Caco-2 (cell line): Measurements from ENCODE around the gene SLC25A20. TPM values are rescaled to one million over a fixed set of nuclear protein-coding genes. Genes with fewer than 3 reads are reported as not detected.

Source experiments
- BruUV-seq: library from RNA; stranded (reverse); fragments of 400-500 nt; replicated peaks from 2 replicates; lab custom pipeline; 2021; lab: Mats Ljungman, UMichigan
- CTCF ChIA-PET: fragments of 300-600 bp; sonication (Branson Sonifier 250); formaldehyde crosslinking; loops from one replicate; lab custom pipeline; 2022; ENCODE audit warnings: antibody characterized with exemption; lab: Charles Lee
- POLR2A ChIA-PET: fragments of 300-600 bp; sonication (Branson Sonifier 250); formaldehyde crosslinking; loops from one replicate; lab custom pipeline; 2022; ENCODE audit warnings: antibody characterized with exemption; lab: Charles Lee
- DNase-seq, 2 experiments: peaks; one replicate each; pipeline versions ENCODE4 v3.0.0 to v3.0.0-alpha.2; 2020 to 2022
- H3K27me3 ChIP-seq: replicated peaks from 2 replicates; pipeline ENCODE4 v1.6.0; 2011; ENCODE audit warnings: low read length; ENCODE audit not compliant: control insufficient read depth, insufficient read depth
- H3K36me3 ChIP-seq: 2 replicates; pipeline ENCODE4 v1.5.1; 2011; ENCODE audit warnings: low read length; ENCODE audit not compliant: control insufficient read depth, insufficient read depth
- H3K4me1 ChIP-seq: fragments of 250-450 bp; sonication (Bioruptor Pico); 2 replicates; pipeline ENCODE4 v1.5.1; 2020; ENCODE audit warnings: mild to moderate bottlenecking
- H3K4me3 ChIP-seq: 2 replicates; pipeline ENCODE4 v1.5.1; 2011; ENCODE audit warnings: low read depth, mild to moderate bottlenecking, control low read depth, low read length
- H3K9me3 ChIP-seq: fragments of 250-450 bp; sonication (Bioruptor Pico); 2 replicates; pipeline ENCODE4 v1.5.1; 2020; ENCODE audit warnings: mild to moderate bottlenecking, moderate library complexity
- H3K27ac Mint-ChIP-seq: one replicate; pipeline ENCODE4 v1.8.0; 2022; ENCODE audit warnings: mixed read lengths; ENCODE audit not compliant: unreplicated experiment
- H3K27me3 Mint-ChIP-seq: one replicate; pipeline ENCODE4 v1.8.0; 2022; ENCODE audit warnings: mixed read lengths; ENCODE audit not compliant: insufficient read depth, unreplicated experiment
- H3K36me3 Mint-ChIP-seq: one replicate; pipeline ENCODE4 v1.8.0; 2022; ENCODE audit warnings: mild to moderate bottlenecking, mixed read lengths; ENCODE audit not compliant: insufficient read depth, unreplicated experiment
- H3K4me1 Mint-ChIP-seq: one replicate; pipeline ENCODE4 v1.8.0; 2022; ENCODE audit warnings: low read depth, mixed read lengths; ENCODE audit not compliant: unreplicated experiment
- H3K4me3 Mint-ChIP-seq: one replicate; pipeline ENCODE4 v1.8.0; 2022; ENCODE audit warnings: mild to moderate bottlenecking, moderate library complexity, mixed read lengths; ENCODE audit not compliant: unreplicated experiment
- H3K9me3 Mint-ChIP-seq: one replicate; pipeline ENCODE4 v1.8.0; 2022; ENCODE audit warnings: mixed read lengths; ENCODE audit not compliant: unreplicated experiment
- intact Hi-C: fragments of 100-400 bp; cut with micrococcal nuclease; formaldehyde crosslinking; loops from one replicate; pipeline ENCODE4 v1.10.0; 2022; ENCODE audit not compliant: unreplicated experiment
- total RNA-seq: library from RNA; stranded (reverse); gene quantifications from 2 replicates; pipeline ENCODE4 v1.2.3, GENCODE V29; 2022
- TF ChIP-seq, protein P1 (sequence below), 2 experiments: fragments of 200-600 bp in 1 of 2; IDR thresholded peaks; 1 replicate in 1 of 2; 2 replicates in 1 of 2; pipeline versions ENCODE4 v1.5.1 to v1.8.0; 2011 to 2022; ENCODE audit warnings: antibody characterized with exemption in 1 of 2, control low read depth in 1 of 2, inconsistent platforms in 1 of 2, low read depth in 1 of 2, low read length in 1 of 2, mild to moderate bottlenecking in 1 of 2, moderate library complexity in 1 of 2; ENCODE audit not compliant: insufficient read depth in 1 of 2, severe bottlenecking in 1 of 2, unreplicated experiment in 1 of 2

The SLC25A20 gene
- total RNA-seq, 1 experiment from 2014 or later = 19.3 TPM

DNA sequence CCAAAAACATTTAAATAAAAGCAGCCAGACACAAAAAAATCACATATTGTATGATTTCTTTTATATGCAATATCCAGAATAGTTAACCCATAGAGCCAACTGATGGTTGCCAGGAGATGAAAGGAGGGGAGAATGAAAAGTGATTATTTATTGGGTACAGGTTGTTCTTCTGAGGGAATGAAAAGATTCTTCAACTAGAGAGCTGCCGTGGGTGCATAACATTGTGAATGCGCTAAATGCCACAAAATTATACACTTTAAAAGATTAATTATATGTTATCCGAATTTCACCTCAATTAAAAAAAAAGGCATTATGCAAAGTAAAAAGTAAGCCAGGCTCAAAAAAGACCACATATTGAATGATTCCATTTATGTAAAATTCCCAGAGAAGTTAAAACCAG lies 87.2 kb downstream of the SLC25A20 start:
- POLR2A ChIA-PET = no interaction called here
- Mint-ChIP-seq H3K27ac (no peak overlapping the region), H3K4me3 (no peak overlapping the region), H3K27me3 (no peaks in the 10 kb centered on the region), H3K4me1 (no peaks in the 10 kb centered on the region), H3K36me3 (no peaks in the 10 kb centered on the region), H3K9me3 (no peaks in the 10 kb centered on the region)
- TF ChIP-seq, protein P1, sequence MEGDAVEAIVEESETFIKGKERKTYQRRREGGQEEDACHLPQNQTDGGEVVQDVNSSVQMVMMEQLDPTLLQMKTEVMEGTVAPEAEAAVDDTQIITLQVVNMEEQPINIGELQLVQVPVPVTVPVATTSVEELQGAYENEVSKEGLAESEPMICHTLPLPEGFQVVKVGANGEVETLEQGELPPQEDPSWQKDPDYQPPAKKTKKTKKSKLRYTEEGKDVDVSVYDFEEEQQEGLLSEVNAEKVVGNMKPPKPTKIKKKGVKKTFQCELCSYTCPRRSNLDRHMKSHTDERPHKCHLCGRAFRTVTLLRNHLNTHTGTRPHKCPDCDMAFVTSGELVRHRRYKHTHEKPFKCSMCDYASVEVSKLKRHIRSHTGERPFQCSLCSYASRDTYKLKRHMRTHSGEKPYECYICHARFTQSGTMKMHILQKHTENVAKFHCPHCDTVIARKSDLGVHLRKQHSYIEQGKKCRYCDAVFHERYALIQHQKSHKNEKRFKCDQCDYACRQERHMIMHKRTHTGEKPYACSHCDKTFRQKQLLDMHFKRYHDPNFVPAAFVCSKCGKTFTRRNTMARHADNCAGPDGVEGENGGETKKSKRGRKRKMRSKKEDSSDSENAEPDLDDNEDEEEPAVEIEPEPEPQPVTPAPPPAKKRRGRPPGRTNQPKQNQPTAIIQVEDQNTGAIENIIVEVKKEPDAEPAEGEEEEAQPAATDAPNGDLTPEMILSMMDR (IDR thresholded peaks at IDR 0.05; ENCODE audit: insufficient read depth in 1 of 2, low read depth in 1 of 2, low read length in 1 of 2, severe bottlenecking in 1 of 2, unreplicated experiment in 1 of 2) = no peak
- intact Hi-C loops = no loop called here
- H3K36me3 ChIP-seq = no peaks in the 10 kb centered on the region
- no TSS peak for BruUV-seq
- CTCF ChIA-PET = no interaction called here
- no peak overlapping the region for H3K4me3 ChIP-seq
- no peaks in the 10 kb centered on the region for H3K4me1 ChIP-seq
- DNase-seq = no peak
- no peaks in the 10 kb centered on the region for H3K9me3 ChIP-seq
- H3K27me3 ChIP-seq = no peaks in the 10 kb centered on the region

Other genes starting within 250 kb of the SLC25A20 start
- gene CELSR3, start 236.0 kb downstream of the SLC25A20 start, total RNA-seq = 35.4 and 39.0 TPM in 2 replicates
- 30.1 and 30.2 TPM in 2 replicates for gene NCKIPSD, start 213.0 kb downstream of the SLC25A20 start, total RNA-seq
- gene IP6K2, start 181.7 kb downstream of the SLC25A20 start, total RNA-seq = 91.7 and 100 TPM in 2 replicates
- gene PRKAR2A, start 51.0 kb downstream of the SLC25A20 start, total RNA-seq = 56.3 and 67.3 TPM in 2 replicates
- 106 and 133 TPM in 2 replicates for gene ARIH2, start 20.0 kb upstream of the SLC25A20 start, total RNA-seq
- gene P4HTM, start 91.4 kb upstream of the SLC25A20 start, total RNA-seq = 24.4 and 25.5 TPM in 2 replicates
- 184 and 185 TPM in 2 replicates for gene WDR6, start 108.5 kb upstream of the SLC25A20 start, total RNA-seq
- 21.4 and 21.5 TPM in 2 replicates for gene DALRD3, start 119.7 kb upstream of the SLC25A20 start, total RNA-seq
- gene NDUFAF3, start 123.2 kb upstream of the SLC25A20 start, total RNA-seq = 65.9 and 68.7 TPM in 2 replicates
- 233 and 240 TPM in 2 replicates for gene IMPDH2, start 130.5 kb upstream of the SLC25A20 start, total RNA-seq
- 112 and 119 TPM in 2 replicates for gene QRICH1, start 195.2 kb upstream of the SLC25A20 start, total RNA-seq
- 361 and 386 TPM in 2 replicates for gene QARS1, start 205.9 kb upstream of the SLC25A20 start, total RNA-seq
- 55.9 and 56.4 TPM in 2 replicates for gene USP19, start 221.9 kb upstream of the SLC25A20 start, total RNA-seq
- gene LAMB2, start 234.2 kb upstream of the SLC25A20 start, total RNA-seq = 181 and 189 TPM in 2 replicates